ENCODE results near the gene RNU6-1. TPM values are rescaled to one million over a fixed set of nuclear protein-coding genes. Genes with fewer than 3 reads are reported as not detected.

The RNU6-1 gene
- not detected in 2 replicates for total RNA-seq (ENCODE audit: low replicate concordance)

- TF ChIP-seq, protein P1, sequence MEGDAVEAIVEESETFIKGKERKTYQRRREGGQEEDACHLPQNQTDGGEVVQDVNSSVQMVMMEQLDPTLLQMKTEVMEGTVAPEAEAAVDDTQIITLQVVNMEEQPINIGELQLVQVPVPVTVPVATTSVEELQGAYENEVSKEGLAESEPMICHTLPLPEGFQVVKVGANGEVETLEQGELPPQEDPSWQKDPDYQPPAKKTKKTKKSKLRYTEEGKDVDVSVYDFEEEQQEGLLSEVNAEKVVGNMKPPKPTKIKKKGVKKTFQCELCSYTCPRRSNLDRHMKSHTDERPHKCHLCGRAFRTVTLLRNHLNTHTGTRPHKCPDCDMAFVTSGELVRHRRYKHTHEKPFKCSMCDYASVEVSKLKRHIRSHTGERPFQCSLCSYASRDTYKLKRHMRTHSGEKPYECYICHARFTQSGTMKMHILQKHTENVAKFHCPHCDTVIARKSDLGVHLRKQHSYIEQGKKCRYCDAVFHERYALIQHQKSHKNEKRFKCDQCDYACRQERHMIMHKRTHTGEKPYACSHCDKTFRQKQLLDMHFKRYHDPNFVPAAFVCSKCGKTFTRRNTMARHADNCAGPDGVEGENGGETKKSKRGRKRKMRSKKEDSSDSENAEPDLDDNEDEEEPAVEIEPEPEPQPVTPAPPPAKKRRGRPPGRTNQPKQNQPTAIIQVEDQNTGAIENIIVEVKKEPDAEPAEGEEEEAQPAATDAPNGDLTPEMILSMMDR (IDR thresholded peaks at IDR 0.05; ENCODE audit: insufficient read depth, low read length): no peak
- peak; percentile 93 for DNase-seq (ENCODE audit: low read depth)
- H3K4me3 ChIP-seq (ENCODE audit: low read depth, low read length): peak within 1 kb of the TSS; percentile 89
Measured at GRCh38 chr15:67839929-67840748, at the start of gene RNU6-1. Gene RNU6-1 (minus strand): TSS chr15:67840045.

GRCh38 chr15:67887776-67888175 is 47.9 kb upstream of the RNU6-1 start:
- no peak for DNase-seq (ENCODE audit: low read depth)
- no peak overlapping the region for H3K4me3 ChIP-seq (ENCODE audit: low read depth, low read length)
- TF ChIP-seq, protein P1 (IDR thresholded peaks at IDR 0.05; ENCODE audit: insufficient read depth, low read length): no peak

- TF ChIP-seq, protein P1 (IDR thresholded peaks at IDR 0.05; ENCODE audit: insufficient read depth, low read length): no peak
- DNase-seq (ENCODE audit: low read depth): no peak
- H3K4me3 ChIP-seq (ENCODE audit: low read depth, low read length): no peak overlapping the region
Measured at GRCh38 chr15:67885861-67886260, 46.0 kb upstream of the RNU6-1 start.

- no peak for DNase-seq (ENCODE audit: low read depth)
- H3K4me3 ChIP-seq (ENCODE audit: low read depth, low read length): peak overlapping the region; percentile 61
Measured at GRCh38 chr15:67885175-67885523, 45.3 kb upstream of the RNU6-1 start.

DNA sequence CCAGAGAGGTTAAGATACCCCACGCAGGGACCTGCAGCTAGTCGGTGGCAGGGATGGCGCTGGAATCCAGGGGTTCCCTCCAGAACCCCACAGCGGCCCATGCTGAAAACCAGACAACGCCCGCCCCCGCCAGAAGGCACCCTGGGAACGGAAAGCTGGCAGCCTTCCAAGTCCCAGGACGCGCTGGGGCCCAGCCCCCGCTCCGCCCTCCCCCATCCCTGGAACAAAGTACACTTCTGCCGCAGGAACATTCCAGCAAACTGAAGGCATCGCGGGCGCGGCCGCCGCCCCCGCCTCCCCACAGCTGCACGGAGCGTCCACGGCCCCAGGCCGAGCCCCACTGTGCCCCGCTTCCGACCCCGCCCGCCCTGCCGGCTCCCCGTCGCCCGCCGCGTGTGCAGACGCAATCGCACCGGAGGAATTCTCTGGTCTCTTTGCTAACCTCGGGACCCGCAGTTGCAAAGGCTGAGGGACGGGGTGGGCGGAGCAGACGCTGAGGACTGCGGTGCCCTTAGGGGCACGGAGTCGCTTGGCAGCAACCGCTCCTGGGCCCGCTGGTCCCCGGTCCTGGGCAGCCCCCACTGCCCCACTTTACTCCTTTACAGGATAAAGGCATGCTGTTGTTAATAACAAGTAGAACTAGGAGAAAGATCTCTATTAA is 44.8 kb upstream of the RNU6-1 start:
- peak overlapping the region; percentile 61 for H3K4me3 ChIP-seq (ENCODE audit: low read depth, low read length)
- TF ChIP-seq, protein P1 (IDR thresholded peaks at IDR 0.05; ENCODE audit: insufficient read depth, low read length): no peak
- DNase-seq (ENCODE audit: low read depth): peak; percentile 60

More at GRCh38 chr15:67885175-67885523, 45.3 kb upstream of the RNU6-1 start:
- TF ChIP-seq, protein P1 (IDR thresholded peaks at IDR 0.05; ENCODE audit: insufficient read depth, low read length): no peak

- H3K4me3 ChIP-seq (ENCODE audit: low read depth, low read length): no peak overlapping the region
- TF ChIP-seq, protein P1 (IDR thresholded peaks at IDR 0.05; ENCODE audit: insufficient read depth, low read length): no peak
- DNase-seq (ENCODE audit: low read depth): no peak
Measured at GRCh38 chr15:67884009-67884408, 44.2 kb upstream of the RNU6-1 start.

Data from fibroblast of the aortic adventitia (primary cell).